HEK293 (cell line): ENCODE results near the gene KANSL1.
A peak's percentile ranks its signal among the peaks of the same experiment; 100 is the strongest.

Experiments used
- CTCF ChIA-PET: fragments of 350-600 bp; formaldehyde crosslinking; extraction: SDS; loops from one replicate; lab custom pipeline; 2021; ENCODE audit warnings: antibody characterized with exemption; lab: Yijun Ruan, JAX
- POLR2A ChIA-PET: fragments of 300-600 bp; formaldehyde crosslinking; extraction: SDS; loops from one replicate; lab custom pipeline; 2020; ENCODE audit warnings: antibody characterized with exemption, inconsistent platforms; lab: Yijun Ruan, JAX
- H3K27ac ChIP-seq: fragments of 200-500 bp; sonication (Bioruptor generic); 2 replicates; pipeline ENCODE4 v1.5.1; 2014; ENCODE audit warnings: low read depth, low read length, control low read depth, inconsistent platforms; ENCODE audit errors: extremely low read depth
- H3K36me3 ChIP-seq, 2 experiments: fragments of 200-500 bp in 1 of 2; sonication (Bioruptor generic) in 1 of 2; 1 replicate in 1 of 2; 2 replicates in 1 of 2; pipeline ENCODE4 v1.5.1; 2014 to 2017; ENCODE audit warnings: inconsistent platforms in 2 of 2, low read length in 2 of 2; ENCODE audit not compliant: control insufficient read depth in 2 of 2, insufficient read depth in 1 of 2
- H3K4me1 ChIP-seq: fragments of 200-500 bp; sonication (Bioruptor generic); 2 replicates; pipeline ENCODE4 v1.5.1; 2014; ENCODE audit warnings: mild to moderate bottlenecking, low read length, inconsistent platforms; ENCODE audit not compliant: control insufficient read depth, insufficient read depth
- H3K4me3 ChIP-seq: 2 replicates; pipeline ENCODE4 v1.5.1; 2011; ENCODE audit warnings: low read depth, mild to moderate bottlenecking, control low read depth, low read length, moderate library complexity
- H3K9me3 ChIP-seq: fragments of 200-500 bp; sonication (Bioruptor generic); 2 replicates; pipeline ENCODE4 v1.5.1; 2014; ENCODE audit warnings: low read depth, low read length, inconsistent platforms; ENCODE audit not compliant: control insufficient read depth, insufficient read depth
- GLIS1 ChIP-seq: fragments of 450-650 bp; formaldehyde crosslinking; IDR thresholded peaks from 2 replicates; pipeline ENCODE4 v1.5.1; 2016; ENCODE audit warnings: missing biosample characterization, missing genetic modification characterization
- GLIS2 ChIP-seq: fragments of 450-650 bp; formaldehyde crosslinking; IDR thresholded peaks from 2 replicates; pipeline ENCODE4 v1.5.1; 2016; ENCODE audit warnings: missing biosample characterization, missing genetic modification characterization
- PRDM1 ChIP-seq: fragments of 450-650 bp; formaldehyde crosslinking; IDR thresholded peaks from 2 replicates; pipeline ENCODE4; 2016; ENCODE audit warnings: missing biosample characterization, missing genetic modification characterization
- SCRT1 ChIP-seq: fragments of 450-650 bp; formaldehyde crosslinking; IDR thresholded peaks from 2 replicates; pipeline ENCODE4 v1.5.1; 2016; ENCODE audit warnings: missing biosample characterization, missing genetic modification characterization, borderline replicate concordance
- ZBTB48 ChIP-seq: fragments of 450-650 bp; formaldehyde crosslinking; IDR thresholded peaks from 2 replicates; pipeline ENCODE4 v1.5.1; 2016; ENCODE audit warnings: missing biosample characterization, missing genetic modification characterization
- ZFHX2 ChIP-seq: fragments of 450-650 bp; formaldehyde crosslinking; conservative IDR thresholded peaks from 2 replicates; pipeline ENCODE4 v1.5.1; 2016; ENCODE audit warnings: missing biosample characterization, missing genetic modification characterization
- ZIC2 ChIP-seq: fragments of 450-650 bp; formaldehyde crosslinking; IDR thresholded peaks from 2 replicates; pipeline ENCODE4 v1.5.1; 2016; ENCODE audit warnings: missing biosample characterization, missing genetic modification characterization
- ZNF112 ChIP-seq: fragments of 450-650 bp; formaldehyde crosslinking; IDR thresholded peaks from 2 replicates; pipeline ENCODE4 v1.5.0; 2017; ENCODE audit warnings: missing biosample characterization, missing genetic modification characterization
- ZNF157 ChIP-seq: fragments of 450-650 bp; formaldehyde crosslinking; IDR thresholded peaks from 2 replicates; pipeline ENCODE4 v1.5.1; 2016; ENCODE audit warnings: missing biosample characterization, missing genetic modification characterization
- ZNF2 ChIP-seq: fragments of 450-650 bp; formaldehyde crosslinking; IDR thresholded peaks from 2 replicates; pipeline ENCODE4 v1.5.1; 2016; ENCODE audit warnings: missing biosample characterization, missing genetic modification characterization
- ZNF26 ChIP-seq: fragments of 450-650 bp; formaldehyde crosslinking; IDR thresholded peaks from 2 replicates; pipeline ENCODE4 v1.5.1; 2016; ENCODE audit warnings: missing biosample characterization, missing genetic modification characterization
- ZNF404 ChIP-seq: fragments of 450-650 bp; formaldehyde crosslinking; IDR thresholded peaks from 2 replicates; pipeline ENCODE4 v1.5.1; 2017; ENCODE audit warnings: missing biosample characterization, missing genetic modification characterization
- ZNF416 ChIP-seq: fragments of 450-650 bp; formaldehyde crosslinking; IDR thresholded peaks from 2 replicates; pipeline ENCODE4 v1.5.1; 2016; ENCODE audit warnings: missing biosample characterization, missing genetic modification characterization
- ZNF48 ChIP-seq: fragments of 450-650 bp; formaldehyde crosslinking; IDR thresholded peaks from 2 replicates; pipeline ENCODE4 v1.5.1; 2016; ENCODE audit warnings: missing biosample characterization, missing genetic modification characterization
- ZNF560 ChIP-seq: fragments of 450-650 bp; formaldehyde crosslinking; IDR thresholded peaks from 2 replicates; pipeline ENCODE4 v1.5.1; 2017; ENCODE audit warnings: missing biosample characterization, missing genetic modification characterization, borderline replicate concordance
- ZNF585B ChIP-seq: fragments of 450-650 bp; formaldehyde crosslinking; IDR thresholded peaks from 2 replicates; pipeline ENCODE4 v1.5.1; 2016; ENCODE audit warnings: missing biosample characterization, missing genetic modification characterization
- ZNF664 ChIP-seq: fragments of 450-650 bp; formaldehyde crosslinking; IDR thresholded peaks from 2 replicates; pipeline ENCODE4 v1.5.1; 2016; ENCODE audit warnings: missing biosample characterization, missing genetic modification characterization
- ZNF791 ChIP-seq: fragments of 450-650 bp; formaldehyde crosslinking; IDR thresholded peaks from 2 replicates; pipeline ENCODE4 v1.5.1; 2016; ENCODE audit warnings: missing biosample characterization, missing genetic modification characterization
- ZNF792 ChIP-seq: fragments of 450-650 bp; formaldehyde crosslinking; IDR thresholded peaks from 2 replicates; pipeline ENCODE4 v1.5.1; 2016; ENCODE audit warnings: missing biosample characterization, missing genetic modification characterization
- ZNF830 ChIP-seq: fragments of 450-650 bp; IDR thresholded peaks from 2 replicates; pipeline ENCODE4 v1.5.0; 2018; ENCODE audit warnings: missing biosample characterization, missing genetic modification characterization, low read depth, mild to moderate bottlenecking, moderate library complexity
- TF ChIP-seq, protein P1 (sequence below): fragments of 450-650 bp; formaldehyde crosslinking; IDR thresholded peaks from 2 replicates; pipeline ENCODE4 v1.5.1; 2017; ENCODE audit warnings: missing biosample characterization, missing genetic modification characterization
- TF ChIP-seq, protein P2 (sequence below): sonication (generic); formaldehyde crosslinking; IDR thresholded peaks from 2 replicates; pipeline ENCODE4 v1.8.1; 2022; ENCODE audit warnings: mild to moderate bottlenecking, moderate library complexity, missing genetic modification reagents
- TF ChIP-seq, protein P3 (sequence below): fragments of 450-650 bp; formaldehyde crosslinking; IDR thresholded peaks from 2 replicates; pipeline ENCODE4 v1.5.1; 2016; ENCODE audit warnings: missing biosample characterization, missing genetic modification characterization
- TF ChIP-seq, protein P4 (sequence below): fragments of 450-650 bp; formaldehyde crosslinking; IDR thresholded peaks from 2 replicates; pipeline ENCODE4 v1.5.1; 2016; ENCODE audit warnings: missing biosample characterization, missing genetic modification characterization

KANSL1 gene

GRCh38 chr17:46013502-46014165, 179.6 kb downstream of the KANSL1 start:
- Histone ChIP-seq H3K4me3 (no peak overlapping the region), H3K27ac (no peak overlapping the region), H3K9me3 (no peaks in the 10 kb centered on the region), H3K36me3 (no peaks in the 10 kb centered on the region; a peak in 1 of 3 replicates), H3K4me1 (no peaks in the 10 kb centered on the region)
- ChIA-PET CTCF (interaction anchor here (0.5 to 0.8 kb wide), 3 partner anchors 92 to 374 kb away, joined by 3 to 4 read pairs (median 3); no protein-coding TSS in a partner anchor), POLR2A (interaction anchor here (0.8 kb wide), 1 partner anchor 20 kb away, joined by 3 read pairs; no protein-coding TSS in a partner anchor)
- TF ChIP-seq, protein P1, sequence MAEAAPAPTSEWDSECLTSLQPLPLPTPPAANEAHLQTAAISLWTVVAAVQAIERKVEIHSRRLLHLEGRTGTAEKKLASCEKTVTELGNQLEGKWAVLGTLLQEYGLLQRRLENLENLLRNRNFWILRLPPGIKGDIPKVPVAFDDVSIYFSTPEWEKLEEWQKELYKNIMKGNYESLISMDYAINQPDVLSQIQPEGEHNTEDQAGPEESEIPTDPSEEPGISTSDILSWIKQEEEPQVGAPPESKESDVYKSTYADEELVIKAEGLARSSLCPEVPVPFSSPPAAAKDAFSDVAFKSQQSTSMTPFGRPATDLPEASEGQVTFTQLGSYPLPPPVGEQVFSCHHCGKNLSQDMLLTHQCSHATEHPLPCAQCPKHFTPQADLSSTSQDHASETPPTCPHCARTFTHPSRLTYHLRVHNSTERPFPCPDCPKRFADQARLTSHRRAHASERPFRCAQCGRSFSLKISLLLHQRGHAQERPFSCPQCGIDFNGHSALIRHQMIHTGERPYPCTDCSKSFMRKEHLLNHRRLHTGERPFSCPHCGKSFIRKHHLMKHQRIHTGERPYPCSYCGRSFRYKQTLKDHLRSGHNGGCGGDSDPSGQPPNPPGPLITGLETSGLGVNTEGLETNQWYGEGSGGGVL (tag by site-specific recombination): no peak
- TF ChIP-seq ZNF416 (tag by site-specific recombination) (no peak), ZNF560 (tag by site-specific recombination) (no peak), ZFHX2 (tag by site-specific recombination) (no peak)

DNA sequence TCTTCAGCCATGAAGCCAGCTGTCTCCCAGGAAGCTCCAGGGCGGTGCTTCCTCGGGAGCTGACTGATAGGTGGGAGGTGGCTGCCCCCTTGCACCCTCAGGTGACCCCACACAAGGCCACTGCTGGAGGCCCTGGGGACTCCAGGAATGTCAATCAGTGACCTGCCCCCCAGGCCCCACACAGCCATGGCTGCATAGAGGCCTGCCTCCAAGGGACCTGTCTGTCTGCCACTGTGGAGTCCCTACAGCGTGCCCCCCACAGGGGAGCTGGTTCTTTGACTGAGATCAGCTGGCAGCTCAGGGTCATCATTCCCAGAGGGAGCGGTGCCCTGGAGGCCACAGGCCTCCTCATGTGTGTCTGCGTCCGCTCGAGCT, 180.1 kb downstream of the KANSL1 start:
- peak; percentile 61 for TF ChIP-seq GLIS1
- no peak for TF ChIP-seq ZNF157 (tag by site-specific recombination)
- TF ChIP-seq ZNF48 (tag by site-specific recombination): no peak
- no peak for TF ChIP-seq ZNF585B (tag by site-specific recombination)
- TF ChIP-seq ZNF404 (tag by site-specific recombination): no peak
- no peak; the same call in 1 of the 2 replicates for TF ChIP-seq GLIS2
- TF ChIP-seq ZIC2 (tag by site-specific recombination): peak; percentile 36; the same call in 1 of the 2 replicates
- no peak for TF ChIP-seq ZNF791 (tag by site-specific recombination)
- Histone ChIP-seq H3K4me1 (no peaks in the 10 kb centered on the region), H3K27ac (no peak overlapping the region), H3K36me3 (no peaks in the 10 kb centered on the region; a peak in 1 of 3 replicates), H3K4me3 (no peak overlapping the region), H3K9me3 (no peaks in the 10 kb centered on the region)
- CTCF ChIA-PET: interaction anchor here (0.5 to 0.8 kb wide), 3 partner anchors 226 to 1928 kb away, joined by 3 to 4 read pairs (median 3); partner anchors contain the start of gene PNPO
- POLR2A ChIA-PET: interaction anchor here (0.8 kb wide), 1 partner anchor 21 kb away, joined by 3 read pairs; no protein-coding TSS in a partner anchor

- H3K4me3 ChIP-seq: no peak overlapping the region
- no peaks in the 10 kb centered on the region; a peak in 1 of 3 replicates for H3K36me3 ChIP-seq
- no peaks in the 10 kb centered on the region for H3K4me1 ChIP-seq
- CTCF ChIA-PET: interaction anchor here (0.7 kb wide), 1 partner anchor 1929 kb away, joined by 3 read pairs; the partner anchor contains the start of gene PNPO
- no peaks in the 10 kb centered on the region for H3K9me3 ChIP-seq
- POLR2A ChIA-PET: interaction anchor here (0.8 kb wide), 1 partner anchor 21 kb away, joined by 3 read pairs; no protein-coding TSS in a partner anchor
- H3K27ac ChIP-seq: no peak overlapping the region
- TF ChIP-seq ZNF404 (tag by site-specific recombination) (no peak), ZNF2 (tag by site-specific recombination) (no peak), ZBTB48 (tag by site-specific recombination) (no peak), SCRT1 (tag by site-specific recombination) (no peak), ZNF830 (tag by site-specific recombination) (no peak), ZNF26 (tag by site-specific recombination) (no peak), PRDM1 (no peak), ZNF664 (no peak), ZNF112 (no peak), ZNF792 (no peak)
- TF ChIP-seq, protein P2, sequence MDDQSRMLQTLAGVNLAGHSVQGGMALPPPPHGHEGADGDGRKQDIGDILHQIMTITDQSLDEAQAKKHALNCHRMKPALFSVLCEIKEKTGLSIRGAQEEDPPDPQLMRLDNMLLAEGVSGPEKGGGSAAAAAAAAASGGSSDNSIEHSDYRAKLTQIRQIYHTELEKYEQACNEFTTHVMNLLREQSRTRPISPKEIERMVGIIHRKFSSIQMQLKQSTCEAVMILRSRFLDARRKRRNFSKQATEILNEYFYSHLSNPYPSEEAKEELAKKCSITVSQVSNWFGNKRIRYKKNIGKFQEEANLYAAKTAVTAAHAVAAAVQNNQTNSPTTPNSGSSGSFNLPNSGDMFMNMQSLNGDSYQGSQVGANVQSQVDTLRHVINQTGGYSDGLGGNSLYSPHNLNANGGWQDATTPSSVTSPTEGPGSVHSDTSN (CRISPR knock-in tag): no peak
- TF ChIP-seq, protein P3, sequence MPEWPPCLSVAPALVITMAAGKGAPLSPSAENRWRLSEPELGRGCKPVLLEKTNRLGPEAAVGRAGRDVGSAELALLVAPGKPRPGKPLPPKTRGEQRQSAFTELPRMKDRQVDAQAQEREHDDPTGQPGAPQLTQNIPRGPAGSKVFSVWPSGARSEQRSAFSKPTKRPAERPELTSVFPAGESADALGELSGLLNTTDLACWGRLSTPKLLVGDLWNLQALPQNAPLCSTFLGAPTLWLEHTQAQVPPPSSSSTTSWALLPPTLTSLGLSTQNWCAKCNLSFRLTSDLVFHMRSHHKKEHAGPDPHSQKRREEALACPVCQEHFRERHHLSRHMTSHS: no peak
- TF ChIP-seq, protein P4, sequence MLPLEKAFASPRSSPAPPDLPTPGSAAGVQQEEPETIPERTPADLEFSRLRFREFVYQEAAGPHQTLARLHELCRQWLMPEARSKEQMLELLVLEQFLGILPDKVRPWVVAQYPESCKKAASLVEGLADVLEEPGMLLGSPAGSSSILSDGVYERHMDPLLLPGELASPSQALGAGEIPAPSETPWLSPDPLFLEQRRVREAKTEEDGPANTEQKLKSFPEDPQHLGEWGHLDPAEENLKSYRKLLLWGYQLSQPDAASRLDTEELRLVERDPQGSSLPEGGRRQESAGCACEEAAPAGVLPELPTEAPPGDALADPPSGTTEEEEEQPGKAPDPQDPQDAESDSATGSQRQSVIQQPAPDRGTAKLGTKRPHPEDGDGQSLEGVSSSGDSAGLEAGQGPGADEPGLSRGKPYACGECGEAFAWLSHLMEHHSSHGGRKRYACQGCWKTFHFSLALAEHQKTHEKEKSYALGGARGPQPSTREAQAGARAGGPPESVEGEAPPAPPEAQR (tag by site-specific recombination): no peak
These were observed 180.6 kb downstream of the KANSL1 start for GRCh38 chr17:46012506-46013079.
